Neuron (in vitro differentiated cells): ENCODE data around the gene RHOA.

Source experiments
- H2AFZ ChIP-seq: one replicate; pipeline ENCODE4 v1.6.1; 2013; ENCODE audit warnings: low read depth, mild to moderate bottlenecking, inconsistent platforms, low read length, moderate library complexity
- H3K27me3 ChIP-seq: one replicate; pipeline ENCODE4 v1.6.1; 2013; ENCODE audit warnings: low read length; ENCODE audit not compliant: insufficient read depth
- H3K36me3 ChIP-seq: one replicate; pipeline ENCODE4 v1.6.1; 2013; ENCODE audit warnings: low read length; ENCODE audit not compliant: insufficient read depth
- H3K4me1 ChIP-seq: one replicate; pipeline ENCODE4 v1.6.1; 2013; ENCODE audit warnings: low read length; ENCODE audit not compliant: insufficient read depth
- H3K4me3 ChIP-seq: 2 replicates; pipeline ENCODE4 v1.5.1; 2013; ENCODE audit warnings: mild to moderate bottlenecking, low read length, moderate library complexity
- H3K9me3 ChIP-seq: one replicate; pipeline ENCODE4 v1.6.1; 2013; ENCODE audit warnings: low read length

Gene RHOA

DNA sequence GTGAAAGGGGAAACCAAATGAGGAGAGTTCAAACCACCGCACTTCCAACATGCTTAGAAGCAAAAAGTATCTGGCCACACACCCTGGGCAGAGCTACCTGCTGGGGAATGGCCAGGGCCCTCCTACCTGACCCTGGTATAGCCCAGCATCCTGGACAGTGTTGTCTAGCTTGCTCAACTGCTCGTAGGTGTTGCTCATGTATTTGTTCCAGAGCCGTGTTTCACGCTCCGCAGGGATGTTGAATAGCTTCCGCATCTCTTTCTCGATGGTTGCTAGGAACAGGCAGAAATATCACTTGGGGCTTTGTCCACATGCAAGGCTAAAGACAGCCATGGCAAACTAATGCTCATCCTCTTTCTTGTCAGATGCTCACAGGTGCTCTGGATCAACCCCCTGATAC lies 87.0 kb downstream of the RHOA start:
- Histone ChIP-seq H3K36me3 (peaks cover 73% of the 10 kb centered on the region), H3K27me3 (no peaks in the 10 kb centered on the region), H2AFZ (no peak overlapping the region)

DNA sequence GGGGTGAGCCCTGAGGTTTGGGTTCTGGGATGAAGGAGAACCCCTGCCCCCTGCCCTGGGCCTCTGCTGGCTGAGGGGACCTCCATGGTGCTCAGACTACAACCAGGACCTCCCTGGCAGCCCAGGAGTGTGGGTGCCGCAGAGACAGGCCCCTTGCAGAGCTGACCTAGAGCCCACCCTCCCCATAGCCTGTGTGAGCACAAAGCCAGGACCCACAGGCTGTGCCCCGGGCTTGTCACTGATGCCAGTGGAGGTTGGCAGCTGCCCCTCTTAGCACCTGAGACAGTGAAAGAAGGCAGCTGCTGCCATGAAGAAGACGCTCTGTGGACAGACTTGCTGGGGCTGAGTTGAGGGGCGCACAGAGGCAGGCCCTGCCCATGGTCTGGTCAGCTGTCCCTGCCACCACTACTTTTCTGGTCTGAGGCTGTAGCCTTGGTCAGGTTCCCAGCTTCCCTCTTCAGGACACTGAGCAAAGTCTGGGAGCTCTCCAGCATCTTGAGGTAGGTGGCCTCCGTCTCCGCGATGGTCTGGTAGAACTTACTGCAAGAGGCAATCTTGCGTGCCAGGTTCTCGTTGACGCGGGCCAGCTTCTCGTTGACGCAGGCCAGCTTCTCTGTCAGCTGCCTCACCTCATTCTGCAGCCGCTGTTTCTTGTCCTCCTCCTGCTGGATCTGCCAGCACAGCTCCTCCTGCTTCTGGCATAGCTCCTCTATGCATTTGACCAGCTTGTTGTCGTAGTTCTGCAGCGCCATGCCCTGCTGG lies 94.9 kb downstream of the RHOA start:
- peaks cover 56% of the 10 kb centered on the region for H3K36me3 ChIP-seq
- no peaks in the 10 kb centered on the region for H3K4me1 ChIP-seq
- no peaks in the 10 kb centered on the region for H3K9me3 ChIP-seq
- no peaks in the 10 kb centered on the region for H3K27me3 ChIP-seq
- H2AFZ ChIP-seq, result no peak overlapping the region
- H3K4me3 ChIP-seq, result no peak overlapping the region

More for the DNA sequence above, 87.0 kb downstream of the RHOA start:
- no peak overlapping the region for H3K4me3 ChIP-seq
- H3K9me3 ChIP-seq, result no peaks in the 10 kb centered on the region
- H3K4me1 ChIP-seq, result no peaks in the 10 kb centered on the region

DNA sequence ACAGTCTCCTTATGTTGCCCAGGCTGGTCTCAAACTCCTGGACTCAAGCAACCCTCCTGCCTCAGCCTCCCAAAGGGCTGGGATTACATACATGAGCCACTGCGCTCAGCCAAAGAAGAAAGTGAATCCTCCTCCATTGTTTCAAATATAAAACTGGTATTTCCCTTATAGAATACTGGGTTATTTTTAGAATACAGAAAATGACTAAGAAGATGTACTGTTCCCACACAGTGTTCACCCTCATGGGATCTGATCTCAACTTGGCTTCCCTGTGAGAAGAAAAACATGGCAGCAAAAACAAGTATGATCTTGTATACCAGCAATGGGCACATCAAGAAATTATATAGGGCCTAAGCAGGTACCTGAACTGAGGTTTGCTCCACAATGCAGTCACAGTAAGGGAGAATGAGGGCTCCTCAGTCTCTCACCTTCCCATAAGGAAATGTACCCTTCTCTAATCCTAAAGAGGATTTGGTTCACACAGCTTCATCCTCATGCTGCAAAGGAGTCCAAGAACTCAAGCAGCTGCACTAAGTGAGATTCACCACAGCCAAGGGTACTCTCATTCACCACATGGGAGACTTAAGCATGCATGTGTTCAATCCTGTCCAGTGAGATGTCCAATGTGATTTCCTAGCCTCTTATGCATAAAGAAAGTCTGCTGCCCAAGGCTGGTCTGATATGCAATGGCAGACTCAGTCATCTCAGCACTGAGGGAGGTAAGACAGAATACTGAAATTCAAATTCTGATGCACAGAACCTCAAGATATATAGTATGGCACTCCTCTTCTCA lies 97.7 kb downstream of the RHOA start:
- H3K27me3 ChIP-seq, result no peaks in the 10 kb centered on the region
- peaks cover 54% of the 10 kb centered on the region for H3K36me3 ChIP-seq
- H2AFZ ChIP-seq, result no peak overlapping the region
- no peak overlapping the region for H3K4me3 ChIP-seq
- H3K4me1 ChIP-seq, result no peaks in the 10 kb centered on the region
- H3K9me3 ChIP-seq, result no peaks in the 10 kb centered on the region

DNA sequence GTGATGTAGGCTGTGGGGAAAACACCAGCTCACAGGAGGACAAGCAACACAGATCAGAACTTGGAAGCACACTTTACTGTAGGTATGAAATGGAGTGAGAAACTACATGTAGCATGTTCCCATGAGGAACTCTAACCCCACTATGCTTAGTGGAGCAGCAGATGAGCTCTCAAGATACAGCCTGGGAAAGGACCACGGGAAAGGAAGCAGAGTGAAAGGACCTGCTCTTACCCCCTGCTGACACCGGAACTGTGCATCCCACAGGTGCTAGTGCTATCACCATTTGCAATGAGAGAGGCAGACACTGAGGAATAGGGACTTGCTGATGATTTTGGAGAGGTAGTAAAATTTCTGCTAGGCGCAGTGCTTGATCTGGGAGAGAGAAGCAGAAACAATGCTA lies 100.5 kb downstream of the RHOA start:
- Histone ChIP-seq H2AFZ (no peak overlapping the region), H3K4me3 (no peak overlapping the region), H3K27me3 (no peaks in the 10 kb centered on the region), H3K4me1 (no peaks in the 10 kb centered on the region), H3K36me3 (peaks cover 55% of the 10 kb centered on the region), H3K9me3 (no peaks in the 10 kb centered on the region)

DNA sequence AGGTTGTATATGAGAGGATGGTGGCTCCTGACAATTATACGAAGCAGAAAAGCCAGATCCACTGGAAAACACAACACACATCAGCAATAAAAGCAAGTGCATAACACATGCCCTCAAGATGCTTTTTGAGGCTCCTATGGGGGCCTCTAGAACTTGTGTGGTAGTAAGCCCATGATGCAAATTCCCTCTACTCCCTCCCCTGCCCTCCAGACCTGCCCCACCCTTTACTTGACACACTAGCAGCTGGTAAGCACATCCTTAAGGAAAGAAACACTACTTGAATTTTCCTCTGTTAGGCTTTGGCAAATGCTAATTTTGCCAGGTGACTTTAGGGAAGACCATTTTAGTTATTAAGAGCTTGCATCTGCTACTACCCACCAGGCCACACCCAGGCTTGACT lies 101.1 kb downstream of the RHOA start:
- Histone ChIP-seq H3K36me3 (peaks cover 59% of the 10 kb centered on the region), H3K9me3 (no peaks in the 10 kb centered on the region), H3K4me1 (no peaks in the 10 kb centered on the region), H2AFZ (no peak overlapping the region), H3K27me3 (no peaks in the 10 kb centered on the region), H3K4me3 (no peak overlapping the region)
